HL-60 (cell line): ENCODE measurements around the gene ZXDA.
A peak's percentile ranks its signal among the peaks of the same experiment; 100 is the strongest.
"Not testable (repeated sequence)": the region's sequence is repeated elsewhere in the genome, so short reads cannot be mapped to it uniquely, and the experiment has no call there.

Experiments
- DNase-seq, 2 experiments: peaks; one replicate each; pipeline ENCODE4 v3.0.0-alpha.2; 2010 to 2020; ENCODE audit warnings: low read depth in 1 of 2, low spot score in 1 of 2
- H3K27ac ChIP-seq: fragments of 250-450 bp; sonication (Bioruptor Pico); replicated peaks from 2 replicates; pipeline ENCODE4 v1.5.1; 2020; ENCODE audit warnings: mild to moderate bottlenecking, moderate library complexity
- H3K27me3 ChIP-seq: fragments of 250-450 bp; sonication (Bioruptor Pico); 2 replicates; pipeline ENCODE4 v1.5.1; 2021; ENCODE audit warnings: mild to moderate bottlenecking, moderate library complexity; ENCODE audit not compliant: insufficient read depth, poor library complexity, severe bottlenecking
- H3K4me3 ChIP-seq: replicated peaks from 2 replicates; pipeline ENCODE4 v1.5.1; 2011; ENCODE audit warnings: mild to moderate bottlenecking, control low read depth, low read length; ENCODE audit not compliant: insufficient read depth
- CTCF ChIP-seq: IDR thresholded peaks from one replicate; pipeline ENCODE4 v1.5.1; 2011; ENCODE audit warnings: low read length, control low read depth, inconsistent platforms; ENCODE audit not compliant: insufficient read depth
- GABPA ChIP-seq: IDR thresholded peaks from 2 replicates; pipeline ENCODE4 v1.6.1; 2012; ENCODE audit warnings: low read depth
- POLR2AphosphoS5 ChIP-seq: IDR thresholded peaks from 2 replicates; pipeline ENCODE4 v1.6.1; 2012; ENCODE audit warnings: low read depth
- SPI1 ChIP-seq: IDR thresholded peaks from 2 replicates; pipeline ENCODE4 v1.6.1; 2012; ENCODE audit warnings: low read depth, mild to moderate bottlenecking, borderline replicate concordance
- TF ChIP-seq, protein P1 (sequence below): IDR thresholded peaks from 2 replicates; pipeline ENCODE4 v1.6.1; 2012; ENCODE audit warnings: low read depth; ENCODE audit not compliant: insufficient replicate concordance

ZXDA gene

DNA sequence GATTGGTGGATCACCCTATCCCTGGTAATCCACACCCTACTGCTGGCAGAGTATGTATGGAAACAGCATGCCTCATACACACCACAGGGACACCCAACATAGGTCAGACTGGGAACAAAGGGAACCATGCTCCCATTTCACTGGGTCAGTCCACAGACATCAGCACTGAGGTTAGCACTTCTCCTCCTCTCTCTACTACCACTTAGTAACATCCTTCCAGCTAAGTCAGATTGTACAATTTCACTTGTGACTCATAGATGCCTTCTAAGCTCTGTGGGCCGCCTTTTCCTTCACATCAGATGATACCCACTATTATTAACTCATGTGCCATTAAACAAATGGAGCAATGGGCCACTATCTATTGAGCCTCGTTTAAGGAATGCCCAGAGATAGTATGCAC, 15.5 kb upstream of the ZXDA start:
- no peak for TF ChIP-seq GABPA
- no peak for TF ChIP-seq CTCF
- TF ChIP-seq, protein P1, sequence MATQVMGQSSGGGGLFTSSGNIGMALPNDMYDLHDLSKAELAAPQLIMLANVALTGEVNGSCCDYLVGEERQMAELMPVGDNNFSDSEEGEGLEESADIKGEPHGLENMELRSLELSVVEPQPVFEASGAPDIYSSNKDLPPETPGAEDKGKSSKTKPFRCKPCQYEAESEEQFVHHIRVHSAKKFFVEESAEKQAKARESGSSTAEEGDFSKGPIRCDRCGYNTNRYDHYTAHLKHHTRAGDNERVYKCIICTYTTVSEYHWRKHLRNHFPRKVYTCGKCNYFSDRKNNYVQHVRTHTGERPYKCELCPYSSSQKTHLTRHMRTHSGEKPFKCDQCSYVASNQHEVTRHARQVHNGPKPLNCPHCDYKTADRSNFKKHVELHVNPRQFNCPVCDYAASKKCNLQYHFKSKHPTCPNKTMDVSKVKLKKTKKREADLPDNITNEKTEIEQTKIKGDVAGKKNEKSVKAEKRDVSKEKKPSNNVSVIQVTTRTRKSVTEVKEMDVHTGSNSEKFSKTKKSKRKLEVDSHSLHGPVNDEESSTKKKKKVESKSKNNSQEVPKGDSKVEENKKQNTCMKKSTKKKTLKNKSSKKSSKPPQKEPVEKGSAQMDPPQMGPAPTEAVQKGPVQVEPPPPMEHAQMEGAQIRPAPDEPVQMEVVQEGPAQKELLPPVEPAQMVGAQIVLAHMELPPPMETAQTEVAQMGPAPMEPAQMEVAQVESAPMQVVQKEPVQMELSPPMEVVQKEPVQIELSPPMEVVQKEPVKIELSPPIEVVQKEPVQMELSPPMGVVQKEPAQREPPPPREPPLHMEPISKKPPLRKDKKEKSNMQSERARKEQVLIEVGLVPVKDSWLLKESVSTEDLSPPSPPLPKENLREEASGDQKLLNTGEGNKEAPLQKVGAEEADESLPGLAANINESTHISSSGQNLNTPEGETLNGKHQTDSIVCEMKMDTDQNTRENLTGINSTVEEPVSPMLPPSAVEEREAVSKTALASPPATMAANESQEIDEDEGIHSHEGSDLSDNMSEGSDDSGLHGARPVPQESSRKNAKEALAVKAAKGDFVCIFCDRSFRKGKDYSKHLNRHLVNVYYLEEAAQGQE = no peak
- TF ChIP-seq SPI1 = no peak
- no peak for TF ChIP-seq POLR2AphosphoS5
- Histone ChIP-seq H3K4me3 (no peak overlapping the region), H3K27me3 (no peaks in the 10 kb centered on the region), H3K27ac (no peak overlapping the region)
- no peak for DNase-seq

DNA sequence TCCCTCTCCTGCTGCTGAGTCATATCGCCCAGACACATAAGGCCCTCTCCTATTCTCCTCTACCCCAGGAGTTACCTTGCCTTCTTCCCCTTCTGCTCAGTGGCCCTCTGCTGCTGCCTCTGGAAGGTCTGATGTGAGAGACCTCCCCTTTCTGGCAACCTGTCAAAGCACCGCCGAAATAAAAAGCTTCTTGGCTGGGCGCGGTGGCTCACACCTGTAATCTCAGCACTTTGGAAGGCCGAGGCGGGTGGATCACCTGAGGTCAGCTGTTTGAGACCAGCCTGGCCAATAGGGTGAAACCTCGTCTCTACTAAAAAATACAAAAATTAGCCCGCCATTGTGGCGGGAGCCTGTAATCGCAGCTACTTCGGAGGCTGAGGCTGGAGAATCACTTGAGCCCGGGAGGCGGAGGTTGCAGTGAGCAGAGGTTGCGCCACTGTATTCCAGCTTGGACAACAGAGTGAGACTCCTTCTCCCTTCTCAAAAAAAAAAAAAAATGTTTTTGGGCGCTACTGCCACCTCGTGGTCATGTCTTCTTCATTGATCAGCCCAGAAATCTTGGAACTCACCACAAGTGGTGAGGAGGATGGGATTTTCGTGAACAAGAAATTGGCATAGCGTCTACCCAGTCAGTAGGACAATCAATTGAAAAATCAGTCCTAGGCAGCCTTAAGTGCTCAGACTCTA, 8.6 kb upstream of the ZXDA start:
- no peaks in the 10 kb centered on the region for H3K27me3 ChIP-seq
- H3K4me3 ChIP-seq = no peak overlapping the region

DNA sequence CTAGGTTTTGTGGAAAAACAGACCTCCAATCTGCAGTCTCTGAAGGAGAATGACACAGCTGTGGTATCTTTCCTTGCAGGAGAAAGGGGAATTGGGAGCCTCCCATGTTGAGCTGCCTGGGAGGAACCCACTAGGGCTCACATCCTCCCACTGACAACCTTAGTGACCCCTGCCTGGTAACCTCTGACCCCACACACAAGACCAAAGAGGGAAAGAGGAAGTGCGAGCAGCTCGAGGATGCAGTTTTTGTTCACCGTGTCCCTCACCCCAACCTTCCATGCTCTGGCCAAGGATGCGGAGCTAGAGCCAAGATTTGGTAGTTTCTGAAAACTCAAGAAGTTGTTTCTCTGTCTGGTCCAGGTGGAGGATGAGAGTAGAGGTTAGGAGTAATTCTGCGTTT, 5.4 kb upstream of the ZXDA start:
- H3K27ac ChIP-seq = no peak overlapping the region
- no peak overlapping the region for H3K4me3 ChIP-seq
- TF ChIP-seq SPI1 (0 out of 2 replicates have a peak, but pooled peaks have one; percentile 2), POLR2AphosphoS5 (no peak)
- H3K27me3 ChIP-seq = no peaks in the 10 kb centered on the region
- no peak for DNase-seq

More for the DNA sequence above, 8.6 kb upstream of the ZXDA start:
- TF ChIP-seq SPI1 (no peak), CTCF (no peak), GABPA (no peak), POLR2AphosphoS5 (no peak)
- TF ChIP-seq, protein P1 = no peak
- DNase-seq = peak in 1 of 2 experiments; percentile 1
- no peak overlapping the region for H3K27ac ChIP-seq

DNA sequence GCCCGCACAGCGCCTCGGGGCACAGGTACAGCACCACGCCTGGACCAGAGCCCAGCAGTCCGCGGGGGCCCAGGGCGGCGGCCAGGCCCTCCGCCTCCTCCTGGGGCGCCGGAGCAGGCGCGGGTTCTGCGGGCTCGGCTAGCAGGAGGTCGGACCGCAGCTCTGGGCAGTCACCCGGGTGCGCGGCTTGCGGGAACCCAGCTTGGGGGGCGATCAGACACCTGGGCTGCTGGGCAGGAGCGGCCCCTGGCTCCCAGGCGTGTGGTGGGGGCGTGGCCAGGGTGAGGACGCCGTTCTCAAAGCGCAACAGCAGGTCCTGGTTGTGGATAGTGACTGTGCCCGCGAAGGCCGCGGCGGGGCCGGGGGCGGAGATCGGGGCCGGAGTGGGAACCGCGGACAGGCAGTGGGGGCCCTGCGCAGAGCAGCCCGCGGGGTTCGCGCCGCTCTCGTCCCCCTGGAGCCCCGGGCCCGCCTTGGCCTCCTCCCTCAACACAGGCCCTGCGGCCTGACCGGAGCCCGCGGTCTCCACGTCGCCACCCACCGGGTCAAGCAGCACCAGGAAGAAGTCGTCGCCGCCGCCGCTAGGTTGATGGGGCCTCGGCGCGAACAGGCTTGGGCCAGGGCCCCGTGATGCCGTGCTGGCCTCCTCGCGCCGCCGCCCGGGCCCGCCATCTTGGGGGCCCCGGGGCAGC, 517 bp downstream of the ZXDA start:
- peak in 1 of 2 experiments; percentile 9 for DNase-seq
- not testable (repeated sequence) for H3K4me3 ChIP-seq, H3K27me3 ChIP-seq
- peak overlapping the region; percentile 62 for H3K27ac ChIP-seq

GRCh38 chrX:57908972-57909594, 1.2 kb downstream of the ZXDA start:
- not testable (repeated sequence) for H3K4me3 ChIP-seq, H3K27me3 ChIP-seq, H3K27ac ChIP-seq, DNase-seq
